ENCODE measurements around the gene SCN1B.
"Not testable (repeated sequence)": the region's sequence is repeated elsewhere in the genome, so short reads cannot be mapped to it uniquely, and the experiment has no call there.

The SCN1B gene

DNA sequence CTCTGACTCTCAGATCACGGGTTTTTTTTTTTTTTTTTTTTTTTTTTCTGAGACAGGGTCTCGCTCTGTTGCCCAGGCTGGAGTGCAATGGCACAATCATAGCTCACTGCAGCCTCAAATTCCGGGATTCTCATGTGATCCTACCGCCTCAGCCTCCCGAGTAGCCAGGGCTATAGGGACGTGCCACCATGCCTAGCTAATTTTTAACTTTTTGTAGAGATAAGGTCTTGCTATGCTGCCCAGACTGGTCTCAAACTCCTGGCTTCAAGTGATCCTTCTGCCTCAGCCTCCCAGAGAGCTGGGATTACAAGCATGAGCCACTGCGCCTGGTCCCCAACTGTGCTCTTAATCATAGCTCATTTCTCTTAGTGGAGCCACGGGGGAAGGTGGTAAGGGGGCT, 34.7 kb upstream of the SCN1B start:
- Histone ChIP-seq H3K14ac (ENCODE audit: low read length in 2 of 2) (no peak overlapping the region), H3K4me3 (ENCODE audit: insufficient read depth in 1 of 2, low read depth in 1 of 2, low read length in 2 of 2) (no peak overlapping the region), H2BK12ac (ENCODE audit: low read length in 2 of 2) (no peak overlapping the region), H3K9ac (ENCODE audit: low read length) (no peak overlapping the region), H2BK5ac (ENCODE audit: low read depth, low read length, poor library complexity, severe bottlenecking) (no peak overlapping the region), H3K18ac (ENCODE audit: low read depth in 1 of 2, low read length in 2 of 2) (no peak overlapping the region), H3K9me3 (ENCODE audit: control insufficient read depth, low read length) (no peaks in the 10 kb centered on the region), H3K4me1 (ENCODE audit: control insufficient read depth, insufficient read depth, low read depth, low read length) (peaks cover 10% of the 10 kb centered on the region), H2AK5ac (ENCODE audit: low read length, severe bottlenecking) (no peak overlapping the region), H3K27ac (ENCODE audit: low read length, poor library complexity, severe bottlenecking) (no peak overlapping the region), H3K4me2 (ENCODE audit: low read length, poor library complexity, severe bottlenecking) (no peak overlapping the region), H3K79me1 (replicated peaks; ENCODE audit: low read length, poor library complexity, severe bottlenecking) (no peaks in the 10 kb centered on the region), H3K4ac (ENCODE audit: low read depth in 1 of 2, low read length in 2 of 2) (no peak overlapping the region), H2BK15ac (ENCODE audit: low read depth, poor library complexity, severe bottlenecking) (no peak overlapping the region), H3K36me3 (ENCODE audit: control insufficient read depth in 1 of 2, insufficient read depth in 2 of 2, low read depth in 1 of 2, low read length in 2 of 2) (no peaks in the 10 kb centered on the region), H4K8ac (ENCODE audit: low read length) (no peak overlapping the region), H2AFZ (ENCODE audit: low read depth, low read length) (no peak overlapping the region), H3K27me3 (ENCODE audit: control insufficient read depth in 1 of 2, insufficient read depth in 1 of 2, low read length in 2 of 2) (peaks cover 0 to 6% of the 10 kb centered on the region in 2 experiments), H4K91ac (ENCODE audit: low read length) (no peak overlapping the region), H3K23ac (ENCODE audit: low read length in 2 of 2) (no peak overlapping the region), H2BK120ac (ENCODE audit: low read depth, low read length) (no peak overlapping the region)
- WGBS = 88% methylated on average over 7 of the region's 8 CpGs
- no peak for DNase-seq

DNA sequence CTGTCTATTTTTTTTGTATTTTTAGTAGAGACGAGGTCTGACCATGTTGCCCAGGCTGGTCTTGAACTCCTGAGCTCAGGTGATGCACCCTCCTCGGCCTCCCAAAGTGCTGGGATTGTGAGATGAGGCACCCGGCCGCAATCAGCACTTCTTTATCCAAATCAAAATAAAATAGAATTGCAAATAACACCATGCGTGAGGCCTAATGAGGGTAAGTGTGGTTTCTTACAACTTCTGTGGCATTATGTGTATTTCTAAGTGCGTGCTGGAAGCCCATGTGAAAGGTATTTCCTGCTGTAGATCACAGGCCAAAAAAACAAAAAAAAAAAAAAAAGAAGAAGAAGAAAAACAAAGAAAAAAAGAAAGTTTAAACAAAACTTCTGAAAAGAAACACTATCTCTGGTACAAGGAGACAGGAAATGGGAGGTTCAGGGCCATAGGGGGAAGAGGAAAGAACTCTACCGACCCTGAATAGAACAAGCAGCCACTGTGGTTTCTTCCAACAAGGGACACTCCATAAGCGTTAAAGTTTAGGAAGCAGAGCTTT, 33.1 kb upstream of the SCN1B start:
- Histone ChIP-seq H3K4me3 (ENCODE audit: insufficient read depth in 1 of 2, low read depth in 1 of 2, low read length in 2 of 2) (no peak overlapping the region), H4K8ac (ENCODE audit: low read length) (no peak overlapping the region), H2BK15ac (ENCODE audit: low read depth, poor library complexity, severe bottlenecking) (no peak overlapping the region), H3K36me3 (ENCODE audit: control insufficient read depth in 1 of 2, insufficient read depth in 2 of 2, low read depth in 1 of 2, low read length in 2 of 2) (no peaks in the 10 kb centered on the region), H2AK5ac (ENCODE audit: low read length, severe bottlenecking) (no peak overlapping the region), H3K4me1 (ENCODE audit: control insufficient read depth, insufficient read depth, low read depth, low read length) (peaks cover 15% of the 10 kb centered on the region), H2BK12ac (ENCODE audit: low read length in 2 of 2) (no peak overlapping the region), H4K91ac (ENCODE audit: low read length) (no peak overlapping the region), H3K18ac (ENCODE audit: low read depth in 1 of 2, low read length in 2 of 2) (no peak overlapping the region), H3K27ac (ENCODE audit: low read length, poor library complexity, severe bottlenecking) (no peak overlapping the region), H3K14ac (ENCODE audit: low read length in 2 of 2) (no peak overlapping the region), H3K27me3 (ENCODE audit: control insufficient read depth in 1 of 2, insufficient read depth in 1 of 2, low read length in 2 of 2) (peaks cover 0 to 6% of the 10 kb centered on the region in 2 experiments), H2BK120ac (ENCODE audit: low read depth, low read length) (no peak overlapping the region), H2BK5ac (ENCODE audit: low read depth, low read length, poor library complexity, severe bottlenecking) (no peak overlapping the region), H3K4ac (ENCODE audit: low read depth in 1 of 2, low read length in 2 of 2) (no peak overlapping the region), H3K23ac (ENCODE audit: low read length in 2 of 2) (no peak overlapping the region), H3K9me3 (ENCODE audit: control insufficient read depth, low read length) (no peaks in the 10 kb centered on the region), H3K4me2 (ENCODE audit: low read length, poor library complexity, severe bottlenecking) (no peak overlapping the region), H2AFZ (ENCODE audit: low read depth, low read length) (no peak overlapping the region), H3K79me1 (replicated peaks; ENCODE audit: low read length, poor library complexity, severe bottlenecking) (no peaks in the 10 kb centered on the region), H3K9ac (ENCODE audit: low read length) (no peak overlapping the region)
- no peak for DNase-seq
- WGBS = 79% methylated on average over 4 of the region's 8 CpGs

DNA sequence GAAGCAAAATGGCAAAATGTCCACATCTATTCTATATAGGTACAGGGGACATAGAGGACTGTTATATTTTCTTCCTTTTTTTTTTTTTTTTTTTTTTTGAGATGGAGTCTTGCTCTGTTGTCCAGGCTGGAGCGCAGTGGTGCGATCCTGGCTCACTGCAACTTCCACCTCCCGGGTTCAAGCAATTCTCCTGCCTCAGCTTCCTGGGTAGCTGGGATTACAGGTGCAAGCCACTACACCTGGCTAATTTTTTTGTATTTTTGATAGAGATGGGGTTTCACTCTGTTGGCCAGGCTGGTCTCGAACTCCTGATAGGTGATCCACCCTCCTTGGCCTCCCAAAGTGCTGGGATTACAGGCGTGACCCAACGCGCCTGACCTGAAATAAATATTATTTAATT, 32.0 kb upstream of the SCN1B start:
- DNase-seq; H2BK5ac ChIP-seq (ENCODE audit: low read depth, low read length, poor library complexity, severe bottlenecking); H3K14ac ChIP-seq (ENCODE audit: low read length in 2 of 2); H4K8ac ChIP-seq (ENCODE audit: low read length); H3K4me2 ChIP-seq (ENCODE audit: low read length, poor library complexity, severe bottlenecking); H2BK12ac ChIP-seq (ENCODE audit: low read length in 2 of 2); H3K4me3 ChIP-seq (ENCODE audit: insufficient read depth in 1 of 2, low read depth in 1 of 2, low read length in 2 of 2); H2AK5ac ChIP-seq (ENCODE audit: low read length, severe bottlenecking); H2AFZ ChIP-seq (ENCODE audit: low read depth, low read length); H3K27me3 ChIP-seq (ENCODE audit: control insufficient read depth in 1 of 2, insufficient read depth in 1 of 2, low read length in 2 of 2); H3K9me3 ChIP-seq (ENCODE audit: control insufficient read depth, low read length); H3K23ac ChIP-seq (ENCODE audit: low read length in 2 of 2); H2BK120ac ChIP-seq (ENCODE audit: low read depth, low read length); H3K79me1 ChIP-seq (replicated peaks; ENCODE audit: low read length, poor library complexity, severe bottlenecking); H4K91ac ChIP-seq (ENCODE audit: low read length); H3K36me3 ChIP-seq (ENCODE audit: control insufficient read depth in 1 of 2, insufficient read depth in 2 of 2, low read depth in 1 of 2, low read length in 2 of 2); H3K18ac ChIP-seq (ENCODE audit: low read depth in 1 of 2, low read length in 2 of 2); H3K27ac ChIP-seq (ENCODE audit: low read length, poor library complexity, severe bottlenecking); H2BK15ac ChIP-seq (ENCODE audit: low read depth, poor library complexity, severe bottlenecking); H3K9ac ChIP-seq (ENCODE audit: low read length); H3K4ac ChIP-seq (ENCODE audit: low read depth in 1 of 2, low read length in 2 of 2): not testable (repeated sequence)
- 95% methylated on average over 3 of the region's 7 CpGs for WGBS
- peaks cover 22% of the 10 kb centered on the region for H3K4me1 ChIP-seq (ENCODE audit: control insufficient read depth, insufficient read depth, low read depth, low read length)

DNA sequence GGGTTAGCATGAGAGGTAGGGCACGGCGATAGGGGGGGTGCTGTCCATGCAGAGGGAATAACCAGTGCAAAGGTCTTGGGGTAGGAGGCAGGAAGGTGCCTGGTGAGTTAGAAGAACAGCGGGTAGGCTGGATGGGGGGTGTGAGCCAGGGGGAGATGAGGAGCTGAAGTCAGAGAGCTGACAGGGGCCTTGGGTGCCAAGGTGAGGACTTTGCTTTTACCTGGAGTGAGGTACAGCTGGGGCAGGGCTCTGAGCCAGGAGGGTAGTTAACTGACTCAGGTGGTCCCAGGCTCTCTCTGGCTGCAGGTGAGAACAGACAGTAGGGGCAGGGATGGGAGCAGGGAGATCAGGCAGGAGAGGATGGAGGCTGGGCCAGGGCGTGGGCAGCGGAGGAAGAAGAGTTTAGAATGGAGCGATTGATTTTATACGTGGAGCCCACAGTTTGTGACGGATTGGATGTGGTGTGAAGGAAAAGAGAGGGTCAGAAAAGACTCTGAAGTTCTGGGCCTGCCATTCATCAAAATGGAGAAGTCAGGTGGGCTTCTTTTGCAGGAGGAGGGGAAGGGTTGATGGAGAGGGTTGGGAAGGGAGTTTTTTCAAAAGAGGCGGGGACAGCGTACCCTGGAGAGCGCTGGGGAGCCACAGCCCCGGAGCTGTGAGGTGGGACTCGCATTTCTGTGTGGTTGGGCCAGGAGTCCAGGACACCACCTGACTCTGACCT, 31.3 kb upstream of the SCN1B start:
- Histone ChIP-seq H3K4me2 (ENCODE audit: low read length, poor library complexity, severe bottlenecking) (peak overlapping the region; percentile 93), H2BK12ac (ENCODE audit: low read length in 2 of 2) (peak overlapping the region in 1 of 2 experiments; percentile 11), H4K8ac (ENCODE audit: low read length) (peak overlapping the region; percentile 80), H3K9ac (ENCODE audit: low read length) (peak overlapping the region; percentile 98), H2AK5ac (ENCODE audit: low read length, severe bottlenecking) (no peak overlapping the region), H3K4ac (ENCODE audit: low read depth in 1 of 2, low read length in 2 of 2) (peak overlapping the region; percentile 70 to 74), H3K27me3 (ENCODE audit: control insufficient read depth in 1 of 2, insufficient read depth in 1 of 2, low read length in 2 of 2) (peaks cover 0 to 6% of the 10 kb centered on the region in 2 experiments), H3K36me3 (ENCODE audit: control insufficient read depth in 1 of 2, insufficient read depth in 2 of 2, low read depth in 1 of 2, low read length in 2 of 2) (peaks cover 6 to 9% of the 10 kb centered on the region in 2 experiments), H2BK5ac (ENCODE audit: low read depth, low read length, poor library complexity, severe bottlenecking) (no peak overlapping the region), H3K27ac (ENCODE audit: low read length, poor library complexity, severe bottlenecking) (peak overlapping the region; percentile 96), H3K23ac (ENCODE audit: low read length in 2 of 2) (no peak overlapping the region), H3K79me1 (replicated peaks; ENCODE audit: low read length, poor library complexity, severe bottlenecking) (no peaks in the 10 kb centered on the region), H2AFZ (ENCODE audit: low read depth, low read length) (no peak overlapping the region), H3K9me3 (ENCODE audit: control insufficient read depth, low read length) (no peaks in the 10 kb centered on the region), H3K4me1 (ENCODE audit: control insufficient read depth, insufficient read depth, low read depth, low read length) (peaks cover 26% of the 10 kb centered on the region), H3K18ac (ENCODE audit: low read depth in 1 of 2, low read length in 2 of 2) (peak overlapping the region; percentile 90 to 97), H3K4me3 (ENCODE audit: insufficient read depth in 1 of 2, low read depth in 1 of 2, low read length in 2 of 2) (peak overlapping the region; percentile 81 to 89), H2BK15ac (ENCODE audit: low read depth, poor library complexity, severe bottlenecking) (no peak overlapping the region), H3K14ac (ENCODE audit: low read length in 2 of 2) (no peak overlapping the region), H4K91ac (ENCODE audit: low read length) (peak overlapping the region; percentile 84), H2BK120ac (ENCODE audit: low read depth, low read length) (no peak overlapping the region)
- WGBS = 59% methylated on average over 11 of the region's 13 CpGs
- DNase-seq = no peak

Measured in mesenchymal stem cell (in vitro differentiated cells and primary cell).